ENCODE data around the gene NRG2. TPM values are rescaled to one million over a fixed set of nuclear protein-coding genes. Genes with fewer than 3 reads are reported as not detected.

Gene NRG2
- total and polyA plus RNA-seq, 8 donors = 1.2 to 5.2 (median 3.0) TPM

GRCh38 chr5:139884734-139885133 lies 158.4 kb downstream of the NRG2 start:
- no peak for FAIRE-seq
- H3K36me3 ChIP-seq = no peaks in the 10 kb centered on the region
- TF ChIP-seq, protein P1, sequence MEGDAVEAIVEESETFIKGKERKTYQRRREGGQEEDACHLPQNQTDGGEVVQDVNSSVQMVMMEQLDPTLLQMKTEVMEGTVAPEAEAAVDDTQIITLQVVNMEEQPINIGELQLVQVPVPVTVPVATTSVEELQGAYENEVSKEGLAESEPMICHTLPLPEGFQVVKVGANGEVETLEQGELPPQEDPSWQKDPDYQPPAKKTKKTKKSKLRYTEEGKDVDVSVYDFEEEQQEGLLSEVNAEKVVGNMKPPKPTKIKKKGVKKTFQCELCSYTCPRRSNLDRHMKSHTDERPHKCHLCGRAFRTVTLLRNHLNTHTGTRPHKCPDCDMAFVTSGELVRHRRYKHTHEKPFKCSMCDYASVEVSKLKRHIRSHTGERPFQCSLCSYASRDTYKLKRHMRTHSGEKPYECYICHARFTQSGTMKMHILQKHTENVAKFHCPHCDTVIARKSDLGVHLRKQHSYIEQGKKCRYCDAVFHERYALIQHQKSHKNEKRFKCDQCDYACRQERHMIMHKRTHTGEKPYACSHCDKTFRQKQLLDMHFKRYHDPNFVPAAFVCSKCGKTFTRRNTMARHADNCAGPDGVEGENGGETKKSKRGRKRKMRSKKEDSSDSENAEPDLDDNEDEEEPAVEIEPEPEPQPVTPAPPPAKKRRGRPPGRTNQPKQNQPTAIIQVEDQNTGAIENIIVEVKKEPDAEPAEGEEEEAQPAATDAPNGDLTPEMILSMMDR (IDR thresholded peaks at IDR 0.05) = no peak
- ATAC-seq = no peak
- no peaks in the 10 kb centered on the region for H3K27me3 ChIP-seq
- H3K4me3 ChIP-seq = no peak overlapping the region
- no peaks in the 10 kb centered on the region for H3K9me3 ChIP-seq
- H3K27ac ChIP-seq = no peak overlapping the region
- H3K4me1 ChIP-seq = no peaks in the 10 kb centered on the region
- intact Hi-C loops (cut with DNase I) = no loop called here
- DNase-seq = no peak
- WGBS, 2 donors = 81 to 88% methylated on average over 3 of the region's 3 CpGs

DNA sequence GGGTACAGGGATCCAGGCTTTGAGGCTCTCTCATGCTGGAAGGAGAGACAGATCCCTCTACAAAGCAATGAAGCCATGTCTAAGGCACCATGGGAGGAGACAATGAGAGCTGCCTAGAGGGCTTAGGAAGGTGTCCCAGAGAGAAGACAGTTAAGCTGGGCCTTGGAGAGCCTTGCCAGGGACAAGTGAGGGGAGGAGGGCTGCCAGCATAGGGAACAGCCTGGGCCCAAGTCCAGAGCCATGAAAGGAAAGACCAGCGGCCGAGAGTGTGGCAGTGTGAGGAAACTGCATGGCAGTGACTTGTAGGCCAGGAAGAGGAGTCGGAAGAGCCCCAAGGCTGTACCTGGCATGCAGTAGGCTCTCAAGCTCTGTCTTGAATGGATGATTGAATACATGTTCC lies 159.0 kb downstream of the NRG2 start:
- Histone ChIP-seq H3K4me1 (no peaks in the 10 kb centered on the region), H3K9me3 (no peaks in the 10 kb centered on the region), H3K27ac (no peak overlapping the region), H3K4me3 (no peak overlapping the region), H3K36me3 (no peaks in the 10 kb centered on the region), H3K27me3 (no peaks in the 10 kb centered on the region)
- ATAC-seq (no peak), FAIRE-seq (no peak), DNase-seq (no peak)
- TF ChIP-seq, protein P1 (IDR thresholded peaks at IDR 0.05) = no peak
- WGBS, 2 donors = 84 to 93% methylated on average over 3 of the region's 3 CpGs
- intact Hi-C loops (cut with DNase I) = no loop called here

DNA sequence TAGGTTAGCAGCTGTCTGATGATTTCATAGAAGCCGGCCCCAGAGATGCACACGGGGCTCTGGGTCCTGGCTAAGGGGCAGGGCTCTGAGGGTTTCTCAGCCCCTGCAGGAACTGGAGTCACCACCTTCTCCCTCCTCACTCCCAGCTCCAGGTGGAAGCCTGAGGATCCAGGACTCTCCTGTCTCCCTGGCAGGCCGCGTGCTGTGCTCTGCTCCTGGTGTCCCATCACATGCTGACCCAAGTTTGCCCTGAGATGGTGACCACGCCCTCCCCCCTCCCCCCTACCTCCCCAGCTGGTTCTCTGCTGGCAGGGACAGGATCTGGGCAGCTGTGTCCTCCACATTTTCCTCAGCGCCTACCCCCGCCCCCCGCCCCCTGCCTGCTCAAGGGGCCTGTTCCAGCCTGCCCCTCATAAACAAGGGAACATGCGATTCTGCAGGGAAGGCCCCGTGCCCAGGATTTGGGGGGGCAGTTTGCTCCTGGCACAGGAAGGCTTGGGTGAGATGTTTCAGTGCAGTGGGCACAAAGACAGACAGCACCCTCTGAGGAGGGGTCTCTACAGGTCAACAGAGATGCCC lies 160.0 kb downstream of the NRG2 start:
- ATAC-seq (no peak), FAIRE-seq (no peak), DNase-seq (no peak)
- Histone ChIP-seq H3K36me3 (no peaks in the 10 kb centered on the region), H3K27ac (no peak overlapping the region), H3K4me1 (no peaks in the 10 kb centered on the region), H3K4me3 (no peak overlapping the region), H3K27me3 (no peaks in the 10 kb centered on the region), H3K9me3 (no peaks in the 10 kb centered on the region)
- 86 to 88% methylated on average over 10 of the region's 10 CpGs for WGBS, 2 donors
- TF ChIP-seq, protein P1 (IDR thresholded peaks at IDR 0.05) = no peak
- intact Hi-C loops (cut with DNase I) = no loop called here

GRCh38 chr5:139882316-139882715 lies 160.8 kb downstream of the NRG2 start:
- intact Hi-C loops (cut with DNase I) = no loop called here
- Histone ChIP-seq H3K4me3 (no peak overlapping the region), H3K36me3 (no peaks in the 10 kb centered on the region), H3K27ac (no peak overlapping the region), H3K9me3 (no peaks in the 10 kb centered on the region), H3K4me1 (no peaks in the 10 kb centered on the region), H3K27me3 (no peaks in the 10 kb centered on the region)
- no peak for ATAC-seq
- FAIRE-seq = no peak
- no peak for DNase-seq
- 85 to 92% methylated on average over 3 of the region's 3 CpGs for WGBS, 2 donors
- TF ChIP-seq, protein P1 (IDR thresholded peaks at IDR 0.05) = no peak

DNA sequence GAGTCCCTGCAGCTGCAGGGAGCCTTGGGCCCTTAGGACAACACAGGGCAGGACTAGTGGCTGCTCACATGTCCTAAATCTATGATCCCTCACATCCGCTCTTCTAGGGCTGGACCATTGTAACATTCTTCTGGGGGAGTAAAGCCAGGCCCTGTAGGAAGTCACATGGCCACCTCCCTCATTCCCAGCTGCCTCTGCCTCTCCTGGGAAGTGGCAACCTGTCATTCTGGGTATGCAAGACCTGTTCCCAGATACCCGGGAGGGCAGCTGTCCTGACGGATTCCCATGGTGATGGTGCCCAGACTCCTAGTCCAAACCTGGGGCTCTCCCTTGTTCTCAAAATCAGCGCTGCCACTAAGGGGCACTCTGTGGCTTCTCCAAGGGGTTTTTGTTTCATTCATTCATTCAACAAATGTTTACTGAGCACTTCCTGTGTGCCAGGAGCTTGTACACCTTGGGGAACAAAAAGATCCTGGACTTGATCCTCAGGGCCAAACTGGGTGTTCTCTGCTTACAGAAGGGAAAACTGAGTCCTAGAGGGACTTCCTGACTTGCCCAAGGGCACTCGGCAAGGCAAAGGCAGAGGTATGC lies 161.9 kb downstream of the NRG2 start:
- TF ChIP-seq, protein P1 (IDR thresholded peaks at IDR 0.05) = no peak
- Histone ChIP-seq H3K9me3 (no peaks in the 10 kb centered on the region), H3K4me3 (no peak overlapping the region), H3K36me3 (no peaks in the 10 kb centered on the region), H3K27me3 (no peaks in the 10 kb centered on the region), H3K4me1 (no peaks in the 10 kb centered on the region), H3K27ac (no peak overlapping the region)
- ATAC-seq (no peak), FAIRE-seq (no peak), DNase-seq (no peak)
- intact Hi-C loops (cut with DNase I) = no loop called here
- WGBS, 2 donors = 80 to 85% methylated on average over 5 of the region's 5 CpGs

Measured in pancreas (tissue), 10 donors.